Measurements from ENCODE around the gene FCHSD2. TPM values are rescaled to one million over a fixed set of nuclear protein-coding genes. Genes with fewer than 3 reads are reported as not detected.

Gene FCHSD2
- total and polyA plus RNA-seq, 10 donors, result 30.2 to 129 (median 69.7) TPM

DNA sequence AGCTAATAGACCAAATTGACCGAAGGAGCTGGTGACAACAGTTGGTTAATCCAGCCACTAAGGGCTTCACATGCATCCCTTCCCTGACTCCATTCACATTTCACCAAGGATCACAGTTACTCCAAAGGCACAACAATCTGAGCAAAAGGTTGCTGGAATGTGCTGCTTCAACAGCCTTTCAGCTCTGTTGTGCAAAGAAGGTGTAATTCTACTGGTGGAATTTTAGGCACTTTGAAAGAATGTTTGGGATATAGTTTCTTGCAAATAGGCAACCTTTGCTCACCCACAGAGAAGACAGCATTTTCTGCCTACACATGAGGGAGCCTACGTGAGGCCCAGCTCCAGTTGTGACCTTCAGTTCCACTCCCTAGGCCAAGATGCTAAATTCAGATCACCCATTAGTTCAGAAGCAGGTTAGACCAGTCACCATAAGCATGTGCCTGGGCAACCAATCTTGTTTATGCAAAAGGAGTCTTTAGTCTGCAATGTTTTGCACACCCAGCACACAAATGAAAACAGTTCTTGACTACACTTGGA is 21.6 kb upstream of the FCHSD2 start:
- H3K27ac ChIP-seq, result no peak overlapping the region
- H3K36me3 ChIP-seq, result no peaks in the 10 kb centered on the region
- H3K9me3 ChIP-seq, result no peaks in the 10 kb centered on the region
- TF ChIP-seq POLR2AphosphoS5 (IDR thresholded peaks at IDR 0.05) (no peak), POLR2A (IDR thresholded peaks at IDR 0.05) (no peak)
- TF ChIP-seq, protein P1, sequence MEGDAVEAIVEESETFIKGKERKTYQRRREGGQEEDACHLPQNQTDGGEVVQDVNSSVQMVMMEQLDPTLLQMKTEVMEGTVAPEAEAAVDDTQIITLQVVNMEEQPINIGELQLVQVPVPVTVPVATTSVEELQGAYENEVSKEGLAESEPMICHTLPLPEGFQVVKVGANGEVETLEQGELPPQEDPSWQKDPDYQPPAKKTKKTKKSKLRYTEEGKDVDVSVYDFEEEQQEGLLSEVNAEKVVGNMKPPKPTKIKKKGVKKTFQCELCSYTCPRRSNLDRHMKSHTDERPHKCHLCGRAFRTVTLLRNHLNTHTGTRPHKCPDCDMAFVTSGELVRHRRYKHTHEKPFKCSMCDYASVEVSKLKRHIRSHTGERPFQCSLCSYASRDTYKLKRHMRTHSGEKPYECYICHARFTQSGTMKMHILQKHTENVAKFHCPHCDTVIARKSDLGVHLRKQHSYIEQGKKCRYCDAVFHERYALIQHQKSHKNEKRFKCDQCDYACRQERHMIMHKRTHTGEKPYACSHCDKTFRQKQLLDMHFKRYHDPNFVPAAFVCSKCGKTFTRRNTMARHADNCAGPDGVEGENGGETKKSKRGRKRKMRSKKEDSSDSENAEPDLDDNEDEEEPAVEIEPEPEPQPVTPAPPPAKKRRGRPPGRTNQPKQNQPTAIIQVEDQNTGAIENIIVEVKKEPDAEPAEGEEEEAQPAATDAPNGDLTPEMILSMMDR (IDR thresholded peaks at IDR 0.05 in 8 of 11, conservative IDR thresholded peaks at IDR 0.05 in 3 of 11), result no peak
- H3K4me1 ChIP-seq, result peaks cover 13 to 65% (median 46%) of the 10 kb centered on the region in 6 donors
- no peak overlapping the region for H3K4me3 ChIP-seq
- intact Hi-C loops (cut with DNase I; ENCODE audit: low total_unique reads), result no loop called here
- H3K27me3 ChIP-seq (replicated peaks in 1 of 7), result no peaks in the 10 kb centered on the region
- WGBS, 5 donors, result 91 to 95% (median 92%) methylated on average over 2 of the region's 2 CpGs
- no peak for DNase-seq

DNA sequence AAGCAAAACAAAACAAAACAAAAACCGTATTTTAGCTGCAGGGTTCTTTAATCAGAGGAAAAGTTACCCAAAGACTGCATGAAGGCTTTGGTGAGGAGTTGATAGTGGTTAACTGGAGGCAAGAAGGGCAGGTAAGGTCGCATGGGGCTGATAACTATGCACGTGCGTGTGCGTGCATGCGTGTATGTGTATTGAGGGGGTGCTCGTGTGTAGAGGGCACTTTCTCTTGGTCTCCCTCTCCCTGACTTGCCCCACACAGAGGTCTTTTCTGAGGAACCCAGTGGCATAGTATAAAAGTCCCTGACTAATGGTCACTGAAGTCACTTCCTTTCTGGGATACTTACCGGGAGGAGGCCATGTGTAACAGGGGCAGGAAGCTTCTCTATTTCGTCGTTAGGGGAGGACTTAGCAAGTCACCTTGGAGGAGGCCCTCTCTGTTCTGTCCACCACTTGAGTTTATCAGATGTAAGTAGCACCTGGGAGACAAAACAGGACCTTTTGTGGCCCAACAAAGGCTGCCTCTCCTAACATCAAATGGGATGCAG is 20.1 kb upstream of the FCHSD2 start:
- H3K27me3 ChIP-seq (replicated peaks in 1 of 7), result no peaks in the 10 kb centered on the region
- DNase-seq, result no peak
- no peak overlapping the region for H3K4me3 ChIP-seq
- 65 to 75% (median 72%) methylated on average over 10 of the region's 10 CpGs for WGBS, 5 donors
- peaks cover 19 to 65% (median 50%) of the 10 kb centered on the region in 6 donors for H3K4me1 ChIP-seq
- H3K36me3 ChIP-seq, result no peaks in the 10 kb centered on the region
- no peaks in the 10 kb centered on the region for H3K9me3 ChIP-seq
- TF ChIP-seq POLR2AphosphoS5 (IDR thresholded peaks at IDR 0.05), result no peak
- TF ChIP-seq POLR2A (IDR thresholded peaks at IDR 0.05), result no peak
- TF ChIP-seq, protein P1 (IDR thresholded peaks at IDR 0.05 in 8 of 11, conservative IDR thresholded peaks at IDR 0.05 in 3 of 11), result no peak
- H3K27ac ChIP-seq, result peak overlapping the region in 2 of 8 donors; percentile 3 to 21
- intact Hi-C loops (cut with DNase I; ENCODE audit: low total_unique reads), result no loop called here

DNA sequence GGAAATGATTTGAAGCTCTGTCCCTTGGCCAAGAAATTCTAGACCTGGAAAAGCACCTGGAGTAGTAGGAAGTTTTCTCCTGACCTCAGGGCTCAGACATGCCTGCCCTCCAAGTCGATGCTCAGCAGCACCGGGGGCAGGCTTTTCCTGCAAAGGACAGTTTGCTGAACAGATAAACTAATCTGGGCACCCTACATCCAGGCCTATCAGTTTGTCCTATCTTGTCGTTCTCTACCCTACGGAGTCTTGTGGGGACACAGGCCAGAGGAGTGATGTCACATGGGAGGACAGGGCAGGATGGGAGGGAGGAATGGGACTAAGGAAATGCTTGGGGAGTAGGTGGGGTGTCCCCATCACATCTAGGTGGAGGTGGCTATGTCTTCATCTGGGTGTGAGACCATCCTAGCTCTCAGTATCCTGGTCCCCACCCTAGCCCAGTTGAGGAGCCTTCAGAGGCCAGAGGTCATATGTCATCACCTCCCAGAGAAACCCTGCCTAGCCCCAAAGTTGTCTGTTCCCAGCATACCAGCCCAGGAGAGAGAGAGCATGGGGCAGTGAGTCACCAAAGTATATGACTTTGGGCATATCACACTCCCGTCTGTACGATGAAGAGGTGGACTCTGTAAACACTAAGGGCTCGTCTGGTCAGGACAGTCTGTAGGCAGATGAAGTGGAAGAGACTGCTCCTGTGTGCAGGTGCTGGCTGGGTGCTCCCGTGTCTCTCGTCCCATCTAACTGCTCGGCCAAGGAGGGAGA is 18.1 kb upstream of the FCHSD2 start:
- H3K27ac ChIP-seq, result peak overlapping the region in 6 of 8 donors; percentile 51 to 88 (median 82)
- H3K9me3 ChIP-seq, result no peaks in the 10 kb centered on the region
- H3K27me3 ChIP-seq (replicated peaks in 1 of 7), result no peaks in the 10 kb centered on the region
- TF ChIP-seq POLR2AphosphoS5 (IDR thresholded peaks at IDR 0.05) (no peak), POLR2A (IDR thresholded peaks at IDR 0.05) (no peak)
- TF ChIP-seq, protein P1 (IDR thresholded peaks at IDR 0.05 in 8 of 11, conservative IDR thresholded peaks at IDR 0.05 in 3 of 11), result no peak
- intact Hi-C loops (cut with DNase I; ENCODE audit: low total_unique reads), result no loop called here
- WGBS, 5 donors, result 84 to 94% (median 91%) methylated on average over 9 to 10 of the region's 10 CpGs
- peaks cover 32 to 76% (median 60%) of the 10 kb centered on the region in 6 donors for H3K4me1 ChIP-seq
- H3K4me3 ChIP-seq, result no peak overlapping the region
- peak; percentile 39 for DNase-seq
- no peaks in the 10 kb centered on the region for H3K36me3 ChIP-seq

DNA sequence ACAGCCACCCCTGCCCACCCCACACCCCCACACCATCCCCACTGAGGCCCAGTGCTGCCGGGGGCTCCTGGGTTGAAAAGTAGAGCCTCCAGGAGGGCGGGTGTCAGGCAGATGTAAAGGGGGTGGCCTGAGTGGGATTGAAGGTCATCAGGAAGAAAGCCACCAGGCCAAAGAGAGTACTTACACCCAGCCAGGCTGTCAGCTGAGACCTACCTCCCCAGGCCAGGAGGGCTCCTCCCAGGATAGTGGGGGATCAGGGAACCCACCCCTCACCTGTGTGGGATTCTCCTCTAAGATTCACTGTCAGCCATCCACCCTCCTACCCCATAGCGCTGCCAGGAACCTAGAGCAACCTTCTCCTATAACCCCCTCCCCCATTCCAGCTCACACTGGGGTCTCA is 17.2 kb upstream of the FCHSD2 start:
- Histone ChIP-seq H3K4me1 (peaks cover 39 to 80% (median 65%) of the 10 kb centered on the region in 6 donors), H3K27me3 (replicated peaks in 1 of 7) (no peaks in the 10 kb centered on the region), H3K36me3 (no peaks in the 10 kb centered on the region), H3K27ac (peak overlapping the region; percentile 14 to 88 (median 80)), H3K9me3 (no peaks in the 10 kb centered on the region), H3K4me3 (no peak overlapping the region)
- TF ChIP-seq POLR2AphosphoS5 (IDR thresholded peaks at IDR 0.05), result no peak
- no peak for TF ChIP-seq POLR2A (IDR thresholded peaks at IDR 0.05)
- TF ChIP-seq, protein P1 (IDR thresholded peaks at IDR 0.05 in 8 of 11, conservative IDR thresholded peaks at IDR 0.05 in 3 of 11), result no peak
- peak; percentile 45 for DNase-seq
- 87 to 98% (median 91%) methylated on average over 3 of the region's 3 CpGs for WGBS, 5 donors
- intact Hi-C loops (cut with DNase I; ENCODE audit: low total_unique reads), result no loop called here
